ENCODE results near the gene ZDHHC14. TPM values are rescaled to one million over a fixed set of nuclear protein-coding genes. Genes with fewer than 3 reads are reported as not detected.

Gene ZDHHC14
- total and polyA plus RNA-seq, 2 of the 8 experiments (the other 6 are each of a cell fraction or from before 2014, with no cell fraction given), result 2.9 to 5.3 TPM

- Histone ChIP-seq H2BK15ac (ENCODE audit: low read length) (no peak overlapping the region), H3K27ac (ENCODE audit: low read depth, low read length) (no peak overlapping the region), H2BK120ac (replicated peaks; ENCODE audit: low read depth, low read length) (no peak overlapping the region), H4K8ac (ENCODE audit: extremely low read depth, insufficient read depth, low read length) (no peak overlapping the region; the same call in 1 of the 2 replicates), H3K18ac (ENCODE audit: extremely low read depth, low read length) (no peak overlapping the region), H3K56ac (replicated peaks; ENCODE audit: insufficient read length, low read depth, low read length) (no peak overlapping the region), H2BK20ac (ENCODE audit: low read length) (peak overlapping the region; percentile 43; the same call in 1 of the 2 replicates), H3K4me3 (ENCODE audit: extremely low read depth in 1 of 4, insufficient read depth in 2 of 4, low read depth in 3 of 4, low read length in 4 of 4) (no peak overlapping the region), H3K4ac (replicated peaks; ENCODE audit: insufficient read length, low read depth, low read length) (no peak overlapping the region), H2BK12ac (ENCODE audit: low read depth, low read length) (no peak overlapping the region), H2AK5ac (ENCODE audit: low read depth, low read length) (peak overlapping the region; percentile 93; the same call in 1 of the 2 replicates), H4K20me1 (replicated peaks in 1 of 2; ENCODE audit: control insufficient read depth in 1 of 2, insufficient read depth in 2 of 2, low read length in 2 of 2) (no peaks in the 10 kb centered on the region), H3K4me1 (replicated peaks in 1 of 4; ENCODE audit: control insufficient read depth in 3 of 4, insufficient read depth in 4 of 4, low read length in 3 of 4) (peaks cover 0 to 16% (median 13%) of the 10 kb centered on the region in 4 experiments; a peak in 6 of 7 replicates), H2AFZ (ENCODE audit: low read length) (no peak overlapping the region), H3K79me1 (ENCODE audit: low read depth, low read length) (no peaks in the 10 kb centered on the region), H3K23ac (ENCODE audit: insufficient read length) (no peak overlapping the region), H3K23me2 (ENCODE audit: low read depth, low read length) (no peaks in the 10 kb centered on the region), H4K91ac (replicated peaks; ENCODE audit: insufficient read length, low read length) (no peak overlapping the region), H3K9ac (replicated peaks in 1 of 4; ENCODE audit: extremely low read depth in 1 of 4, low read depth in 3 of 4, low read length in 3 of 4) (no peak overlapping the region), H3K9me3 (ENCODE audit: insufficient read depth in 2 of 2, low read depth in 1 of 2, low read length in 1 of 2) (no peaks in the 10 kb centered on the region), H3K4me2 (ENCODE audit: insufficient read depth in 1 of 2, low read depth in 2 of 2, low read length in 2 of 2) (no peak overlapping the region; a peak in 1 of 4 replicates), H3K79me2 (ENCODE audit: control insufficient read depth in 1 of 2, insufficient read depth in 2 of 2, low read length in 2 of 2) (no peaks in the 10 kb centered on the region), H3K14ac (ENCODE audit: insufficient read length) (no peak overlapping the region), H2BK5ac (ENCODE audit: low read depth, low read length) (peak overlapping the region; percentile 87; the same call in 1 of the 2 replicates), H4K5ac (ENCODE audit: insufficient read length, low read depth, low read length) (no peak overlapping the region), H3K27me3 (replicated peaks in 1 of 4; ENCODE audit: control insufficient read depth in 3 of 4, extremely low read depth in 1 of 4, insufficient read depth in 3 of 4, low read length in 3 of 4) (no peaks in the 10 kb centered on the region), H3K36me3 (ENCODE audit: control insufficient read depth in 2 of 4, insufficient read depth in 4 of 4, low read length in 3 of 4) (no peaks in the 10 kb centered on the region)
- FAIRE-seq (no peak), DNase-seq (ENCODE audit: low read depth in 1 of 2, low spot score in 2 of 2) (no peak)
- POLR2A ChIA-PET (ENCODE audit: partially characterized antibody), result interaction anchor here (0.6 to 0.8 kb wide), 2 partner anchors 16 to 75 kb away, joined by 3 read pairs; no protein-coding TSS in a partner anchor
- WGBS, 2 experiments (ENCODE audit: extremely low coverage in 1 of 2, insufficient coverage in 1 of 2, insufficient read length in 1 of 2, insufficient replicate concordance in 2 of 2, low coverage in 1 of 2, low lambda C conversion rate in 2 of 2, missing lambda C conversion rate in 1 of 2), result 80% methylated on average over 9 of the region's 9 CpGs; no CpG with 5 or more reads in 1 of the 2 experiments
- TF ChIP-seq TAF7 (optimal IDR thresholded peaks at IDR 0.05; ENCODE audit: borderline replicate concordance, low read depth, low read length) (peak; percentile 38), EZH2 (IDR thresholded peaks at IDR 0.05; ENCODE audit: low read depth, low read length, severe bottlenecking) (no peak)
- CTCF ChIA-PET (ENCODE audit: partially characterized antibody), result interaction anchor here (2.7 kb wide), 1 partner anchor 10 kb away, joined by 11 read pairs; no protein-coding TSS in a partner anchor
These were observed 225.5 kb downstream of the ZDHHC14 start for GRCh38 chr6:157606516-157606915.
